Right renal cortex interstitium (tissue), 3 donors: ENCODE results near the gene GRAMD1B. TPM values are rescaled to one million over a fixed set of nuclear protein-coding genes. Genes with fewer than 3 reads are reported as not detected.

Source experiments
- DNase-seq, 3 donors: peaks; one replicate each; pipeline ENCODE4 v3.0.0-alpha.2; 2013; ENCODE audit warnings: low read depth in 3 of 3, low spot score in 2 of 3
- polyA plus RNA-seq, 3 donors: library from polyadenylated mRNA; unstranded; fragments of 120-200 nt; gene quantifications; one replicate each; pipeline ENCODE4 v1.2.1, GENCODE V29; 2013; ENCODE audit not compliant: insufficient read length in 3 of 3

The GRAMD1B gene
- polyA plus RNA-seq: 10 to 100 TPM in 2 of 3 donors, 1 to 10 TPM in 1; 9.7 to 12.1 (median 11.3) TPM

- DNase-seq: peak; percentile 70 to 79 (median 73)
These were observed at the start of gene GRAMD1B for GRCh38 chr11:123429913-123430720. Gene GRAMD1B (plus strand): TSS chr11:123430269. CDS start chr11:123430793, 524 bp downstream.

- no peak for DNase-seq
These were observed 48.9 kb upstream of the GRAMD1B start for GRCh38 chr11:123381149-123381548.

GRCh38 chr11:123381817-123382554, 48.1 kb upstream of the GRAMD1B start:
- DNase-seq: no peak

GRCh38 chr11:123382555-123383074, 47.5 kb upstream of the GRAMD1B start:
- DNase-seq: no peak

GRCh38 chr11:123384116-123384515, 46.0 kb upstream of the GRAMD1B start:
- DNase-seq: no peak

- no peak for DNase-seq
These were observed 43.1 kb upstream of the GRAMD1B start for GRCh38 chr11:123386796-123387510.

GRCh38 chr11:123388640-123389039, 41.4 kb upstream of the GRAMD1B start:
- DNase-seq: no peak

- no peak for DNase-seq
These were observed 39.9 kb upstream of the GRAMD1B start for GRCh38 chr11:123390146-123390545.

GRCh38 chr11:123391646-123392348, 38.3 kb upstream of the GRAMD1B start:
- no peak for DNase-seq

GRCh38 chr11:123392431-123392830, 37.6 kb upstream of the GRAMD1B start:
- DNase-seq: no peak

GRCh38 chr11:123392844-123393243, 37.2 kb upstream of the GRAMD1B start:
- DNase-seq: no peak

GRCh38 chr11:123393312-123393927, 36.6 kb upstream of the GRAMD1B start:
- no peak for DNase-seq

GRCh38 chr11:123404676-123405075, 25.4 kb upstream of the GRAMD1B start:
- DNase-seq: no peak

- no peak for DNase-seq
These were observed 24.9 kb upstream of the GRAMD1B start for GRCh38 chr11:123405123-123405592.

- DNase-seq: no peak
These were observed 23.5 kb upstream of the GRAMD1B start for GRCh38 chr11:123406441-123407129.

- DNase-seq: peak in 2 of 3 donors; percentile 54 to 56
These were observed 22.7 kb upstream of the GRAMD1B start for GRCh38 chr11:123407130-123407995.

- no peak for DNase-seq
These were observed 22.0 kb upstream of the GRAMD1B start for GRCh38 chr11:123407996-123408597.
